ENCODE results near the gene UNCX.
"Not testable (repeated sequence)": the region's sequence is repeated elsewhere in the genome, so short reads cannot be mapped to it uniquely, and the experiment has no call there.

Gene UNCX

GRCh38 chr7:1279041-1279440 is 46.4 kb downstream of the UNCX start:
- no peak for DNase-seq

GRCh38 chr7:1279895-1280294 is 47.2 kb downstream of the UNCX start:
- DNase-seq: not testable (repeated sequence)

- DNase-seq: no peak
Measured at GRCh38 chr7:1281068-1281467, 48.4 kb downstream of the UNCX start.

GRCh38 chr7:1282679-1283078 is 50.0 kb downstream of the UNCX start:
- DNase-seq: no peak

- no peak for DNase-seq
Measured at GRCh38 chr7:1283337-1283736, 50.7 kb downstream of the UNCX start.

DNA sequence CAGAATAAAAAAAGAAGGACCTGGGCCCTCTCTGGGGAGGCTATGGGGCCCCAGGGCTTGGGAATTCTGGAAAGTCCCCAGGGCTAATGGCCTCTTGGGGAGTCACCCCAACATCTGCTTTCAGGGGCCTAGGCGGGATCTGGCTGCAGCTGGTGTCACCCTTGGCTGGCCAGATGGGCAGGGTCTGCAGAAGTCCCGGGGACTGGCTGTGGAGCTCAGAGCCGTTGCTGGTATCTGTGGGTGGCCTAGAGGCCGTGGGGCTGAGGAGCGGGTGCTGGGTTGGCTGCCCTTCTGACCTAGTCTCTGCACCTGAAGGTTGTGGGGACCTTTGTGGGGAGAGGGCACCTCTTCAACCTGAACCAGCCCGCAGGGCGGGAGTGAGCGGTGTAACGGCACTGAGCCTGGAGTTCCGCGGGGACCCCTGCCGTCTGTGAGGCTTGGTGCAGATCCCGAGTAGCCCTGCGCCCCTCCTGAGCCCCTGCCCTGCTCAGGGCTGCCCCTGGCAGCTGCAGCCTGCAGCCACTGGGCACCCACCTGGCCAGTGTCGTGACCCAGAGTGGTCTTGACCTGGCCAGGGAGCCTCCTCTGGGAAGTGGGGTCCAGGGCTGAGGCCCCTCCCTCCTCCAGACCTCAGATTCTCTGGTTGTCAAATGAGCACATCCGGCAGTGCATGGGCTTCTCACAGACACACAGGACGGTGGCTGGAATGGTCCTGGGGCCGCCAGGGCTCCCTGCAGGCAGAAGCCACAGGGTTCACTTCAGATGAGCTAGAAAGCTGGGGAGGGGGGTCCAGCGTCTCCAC is 51.5 kb downstream of the UNCX start:
- DNase-seq: no peak

DNA sequence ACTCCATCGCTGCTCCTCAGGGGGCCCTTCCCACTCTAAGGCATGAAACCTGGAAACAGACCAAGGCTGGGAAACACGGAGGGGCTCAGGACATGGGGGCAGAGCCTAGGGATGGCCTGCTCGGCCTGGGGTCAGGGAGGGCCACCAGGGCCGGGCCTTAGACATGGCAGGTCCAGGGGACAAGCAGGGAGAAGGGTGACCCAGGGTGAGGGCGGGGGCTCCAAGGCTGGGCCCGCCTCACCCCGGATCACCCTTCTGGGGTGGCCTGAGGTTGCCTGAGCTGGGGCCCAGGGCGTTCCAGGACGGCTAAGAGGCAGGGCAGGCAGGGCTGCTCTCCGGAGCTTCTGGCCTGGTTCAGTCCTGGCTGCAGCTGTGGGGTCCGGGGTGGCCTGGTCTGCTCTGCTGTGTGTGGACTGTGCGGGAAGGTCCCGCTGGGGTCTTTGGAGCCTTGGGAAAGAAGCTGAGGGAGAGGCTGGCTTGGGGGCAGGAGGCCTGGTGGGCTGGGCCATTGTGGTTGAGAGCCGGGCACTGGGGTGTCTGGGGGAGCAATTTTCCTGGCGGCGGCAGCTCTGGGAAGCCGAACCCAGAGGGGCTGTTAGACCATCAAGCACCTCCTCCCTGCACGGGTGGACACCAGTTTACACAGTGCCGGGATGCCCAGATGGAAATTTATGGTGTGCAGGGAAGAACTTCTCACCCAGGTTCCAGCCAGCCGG is 52.2 kb downstream of the UNCX start:
- DNase-seq: no peak

GRCh38 chr7:1285556-1286301 is 53.1 kb downstream of the UNCX start:
- DNase-seq: no peak
